Hepatocyte (in vitro differentiated cells): ENCODE data around the gene CCDC90B.

Experiments
- EZH2 ChIP-seq: fragments of 200-600 bp; sonication (generic); IDR thresholded peaks from 2 replicates; pipeline ENCODE4 v1.6.1; 2016; ENCODE audit warnings: antibody characterized with exemption, mild to moderate bottlenecking, borderline replicate concordance
- EZH2phosphoT487 ChIP-seq: fragments of 200-600 bp; sonication (generic); IDR thresholded peaks from one replicate; pipeline ENCODE4 v1.6.1; 2018; ENCODE audit warnings: antibody characterized with exemption, mild to moderate bottlenecking, low read depth, moderate library complexity; ENCODE audit not compliant: unreplicated experiment, severe bottlenecking
- TF ChIP-seq, protein P1 (sequence below): fragments of 200-600 bp; sonication (generic); IDR thresholded peaks from 2 replicates; pipeline ENCODE4 v1.5.1; 2016; ENCODE audit warnings: antibody characterized with exemption, mild to moderate bottlenecking; ENCODE audit not compliant: poor library complexity

DNA sequence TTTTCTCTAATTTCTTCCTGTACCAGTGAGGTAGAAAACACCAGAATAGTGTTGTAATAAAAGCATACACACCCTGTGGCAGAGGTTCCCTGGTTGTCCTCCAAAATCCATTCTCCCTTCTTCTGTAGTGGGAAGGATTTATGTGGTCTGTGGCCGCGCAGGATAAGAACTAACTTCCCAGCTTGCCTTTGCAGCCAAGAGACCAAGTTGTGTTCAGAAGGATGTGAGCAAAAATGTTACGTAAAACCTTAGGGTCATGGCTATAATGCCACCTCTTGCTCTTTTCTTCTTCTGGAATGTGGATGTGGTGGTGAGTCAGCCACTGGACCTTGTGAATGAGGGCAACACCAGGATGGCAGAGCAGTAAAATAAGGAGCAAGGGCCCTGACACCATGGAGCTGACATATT is 28.4 kb downstream of the CCDC90B start:
- TF ChIP-seq, protein P1, sequence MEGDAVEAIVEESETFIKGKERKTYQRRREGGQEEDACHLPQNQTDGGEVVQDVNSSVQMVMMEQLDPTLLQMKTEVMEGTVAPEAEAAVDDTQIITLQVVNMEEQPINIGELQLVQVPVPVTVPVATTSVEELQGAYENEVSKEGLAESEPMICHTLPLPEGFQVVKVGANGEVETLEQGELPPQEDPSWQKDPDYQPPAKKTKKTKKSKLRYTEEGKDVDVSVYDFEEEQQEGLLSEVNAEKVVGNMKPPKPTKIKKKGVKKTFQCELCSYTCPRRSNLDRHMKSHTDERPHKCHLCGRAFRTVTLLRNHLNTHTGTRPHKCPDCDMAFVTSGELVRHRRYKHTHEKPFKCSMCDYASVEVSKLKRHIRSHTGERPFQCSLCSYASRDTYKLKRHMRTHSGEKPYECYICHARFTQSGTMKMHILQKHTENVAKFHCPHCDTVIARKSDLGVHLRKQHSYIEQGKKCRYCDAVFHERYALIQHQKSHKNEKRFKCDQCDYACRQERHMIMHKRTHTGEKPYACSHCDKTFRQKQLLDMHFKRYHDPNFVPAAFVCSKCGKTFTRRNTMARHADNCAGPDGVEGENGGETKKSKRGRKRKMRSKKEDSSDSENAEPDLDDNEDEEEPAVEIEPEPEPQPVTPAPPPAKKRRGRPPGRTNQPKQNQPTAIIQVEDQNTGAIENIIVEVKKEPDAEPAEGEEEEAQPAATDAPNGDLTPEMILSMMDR: no peak
- TF ChIP-seq EZH2phosphoT487: no peak
- TF ChIP-seq EZH2: no peak
